ENCODE data around the gene GMPR2. TPM values are rescaled to one million over a fixed set of nuclear protein-coding genes. Genes with fewer than 3 reads are reported as not detected.

The GMPR2 gene
- total RNA-seq, 1 donor from 2014 or later: 55.8 TPM

DNA sequence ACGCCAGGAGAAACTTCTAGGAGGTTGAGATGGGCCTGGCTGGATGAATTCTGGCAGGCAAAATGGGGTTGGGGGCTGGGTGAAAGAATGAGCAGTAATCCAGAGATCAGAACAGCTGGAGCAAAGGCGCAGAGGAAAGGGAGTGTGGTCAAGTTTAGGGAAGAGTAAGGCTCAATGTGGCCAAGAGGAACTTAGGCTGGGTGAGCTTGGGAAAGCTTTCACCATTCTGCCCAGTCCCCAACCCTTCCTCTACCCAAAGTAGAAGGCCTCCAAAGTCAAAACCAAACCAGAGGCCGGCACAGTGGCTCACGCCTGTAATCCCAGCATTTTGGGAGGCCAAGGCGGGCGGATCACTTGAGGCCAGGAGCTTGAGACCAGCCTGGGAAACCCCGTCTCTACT, 48.9 kb downstream of the GMPR2 start:
- Mint-ChIP-seq H3K4me3 (ENCODE audit: unreplicated experiment) (no peak overlapping the region), H3K27ac (ENCODE audit: unreplicated experiment) (no peak overlapping the region), H3K36me3 (ENCODE audit: unreplicated experiment) (no peaks in the 10 kb centered on the region), H3K9me3 (ENCODE audit: unreplicated experiment) (peaks cover 4% of the 10 kb centered on the region), H3K27me3 (ENCODE audit: unreplicated experiment) (peaks cover 3% of the 10 kb centered on the region), H3K4me1 (ENCODE audit: low read depth, unreplicated experiment) (no peaks in the 10 kb centered on the region)
- DNase-seq: no peak
- TF ChIP-seq, protein P1, sequence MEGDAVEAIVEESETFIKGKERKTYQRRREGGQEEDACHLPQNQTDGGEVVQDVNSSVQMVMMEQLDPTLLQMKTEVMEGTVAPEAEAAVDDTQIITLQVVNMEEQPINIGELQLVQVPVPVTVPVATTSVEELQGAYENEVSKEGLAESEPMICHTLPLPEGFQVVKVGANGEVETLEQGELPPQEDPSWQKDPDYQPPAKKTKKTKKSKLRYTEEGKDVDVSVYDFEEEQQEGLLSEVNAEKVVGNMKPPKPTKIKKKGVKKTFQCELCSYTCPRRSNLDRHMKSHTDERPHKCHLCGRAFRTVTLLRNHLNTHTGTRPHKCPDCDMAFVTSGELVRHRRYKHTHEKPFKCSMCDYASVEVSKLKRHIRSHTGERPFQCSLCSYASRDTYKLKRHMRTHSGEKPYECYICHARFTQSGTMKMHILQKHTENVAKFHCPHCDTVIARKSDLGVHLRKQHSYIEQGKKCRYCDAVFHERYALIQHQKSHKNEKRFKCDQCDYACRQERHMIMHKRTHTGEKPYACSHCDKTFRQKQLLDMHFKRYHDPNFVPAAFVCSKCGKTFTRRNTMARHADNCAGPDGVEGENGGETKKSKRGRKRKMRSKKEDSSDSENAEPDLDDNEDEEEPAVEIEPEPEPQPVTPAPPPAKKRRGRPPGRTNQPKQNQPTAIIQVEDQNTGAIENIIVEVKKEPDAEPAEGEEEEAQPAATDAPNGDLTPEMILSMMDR (IDR thresholded peaks at IDR 0.05; ENCODE audit: partially characterized antibody, unreplicated experiment): no peak

DNA sequence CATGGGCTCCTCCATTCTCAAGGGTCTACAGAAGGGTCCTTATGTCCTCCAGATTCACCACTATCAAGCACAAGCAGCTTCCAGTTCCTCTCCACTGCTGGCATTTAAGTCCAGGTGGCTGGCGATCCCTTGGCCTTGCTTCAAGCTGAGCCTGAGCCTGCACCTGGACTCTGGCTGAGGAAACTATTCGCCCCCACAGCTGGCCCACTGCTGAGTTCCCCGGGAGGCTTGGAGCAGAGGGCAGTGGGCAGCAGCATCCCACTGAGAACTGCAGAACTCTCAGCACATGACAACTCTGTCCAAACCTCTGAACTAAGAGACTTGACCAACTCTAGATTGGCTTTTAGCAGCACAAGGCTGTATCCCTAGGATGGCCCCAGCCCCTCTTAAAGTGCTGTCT, 50.0 kb downstream of the GMPR2 start:
- no peak overlapping the region for H3K4me3 Mint-ChIP-seq (ENCODE audit: unreplicated experiment)

GRCh38 chr14:24283796-24284460, 51.2 kb downstream of the GMPR2 start:
- H3K27me3 Mint-ChIP-seq (ENCODE audit: unreplicated experiment): no peaks in the 10 kb centered on the region
- H3K27ac Mint-ChIP-seq (ENCODE audit: unreplicated experiment): no peak overlapping the region
- no peak for DNase-seq
- TF ChIP-seq, protein P1 (IDR thresholded peaks at IDR 0.05; ENCODE audit: partially characterized antibody, unreplicated experiment): no peak
- H3K4me1 Mint-ChIP-seq (ENCODE audit: low read depth, unreplicated experiment): no peaks in the 10 kb centered on the region
- no peaks in the 10 kb centered on the region for H3K36me3 Mint-ChIP-seq (ENCODE audit: unreplicated experiment)
- H3K9me3 Mint-ChIP-seq (ENCODE audit: unreplicated experiment): peaks cover 4% of the 10 kb centered on the region
- no peak overlapping the region for H3K4me3 Mint-ChIP-seq (ENCODE audit: unreplicated experiment)

More for the DNA sequence above, 50.0 kb downstream of the GMPR2 start:
- DNase-seq: no peak
- peaks cover 4% of the 10 kb centered on the region for H3K9me3 Mint-ChIP-seq (ENCODE audit: unreplicated experiment)
- H3K4me1 Mint-ChIP-seq (ENCODE audit: low read depth, unreplicated experiment): no peaks in the 10 kb centered on the region
- TF ChIP-seq, protein P1 (IDR thresholded peaks at IDR 0.05; ENCODE audit: partially characterized antibody, unreplicated experiment): no peak
- H3K27me3 Mint-ChIP-seq (ENCODE audit: unreplicated experiment): peaks cover 3% of the 10 kb centered on the region
- H3K27ac Mint-ChIP-seq (ENCODE audit: unreplicated experiment): no peak overlapping the region
- H3K36me3 Mint-ChIP-seq (ENCODE audit: unreplicated experiment): no peaks in the 10 kb centered on the region

DNA sequence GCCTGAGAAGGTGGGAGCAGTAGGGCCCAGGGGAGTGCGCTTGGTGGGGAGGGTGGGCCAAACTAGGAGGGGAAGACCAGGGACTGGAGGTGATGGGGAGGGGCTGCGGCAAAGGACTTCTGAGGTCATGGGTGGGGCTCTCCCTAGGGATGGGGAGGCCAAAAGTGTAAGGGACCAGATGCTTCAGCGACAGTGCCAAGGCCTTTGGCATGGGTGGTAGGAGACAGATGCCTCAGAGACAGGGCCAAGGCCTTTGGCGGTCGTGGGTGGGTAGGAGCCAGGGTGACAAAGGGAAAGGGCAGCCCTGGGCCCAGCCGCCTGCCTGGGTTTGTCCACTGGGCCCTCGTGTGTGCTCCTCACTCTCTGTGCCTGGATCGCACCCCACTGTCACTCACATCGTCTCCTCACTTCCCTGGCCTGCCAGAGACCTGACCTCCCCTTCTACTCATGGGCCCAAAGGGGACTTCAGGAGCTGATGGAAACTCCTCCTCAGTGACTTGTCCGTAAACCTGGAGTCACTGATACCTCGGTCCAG, 51.8 kb downstream of the GMPR2 start:
- Mint-ChIP-seq H3K4me1 (ENCODE audit: low read depth, unreplicated experiment) (no peaks in the 10 kb centered on the region), H3K27ac (ENCODE audit: unreplicated experiment) (no peak overlapping the region), H3K9me3 (ENCODE audit: unreplicated experiment) (peaks cover 4% of the 10 kb centered on the region), H3K4me3 (ENCODE audit: unreplicated experiment) (no peak overlapping the region), H3K27me3 (ENCODE audit: unreplicated experiment) (no peaks in the 10 kb centered on the region), H3K36me3 (ENCODE audit: unreplicated experiment) (no peaks in the 10 kb centered on the region)
- no peak for DNase-seq
- TF ChIP-seq, protein P1 (IDR thresholded peaks at IDR 0.05; ENCODE audit: partially characterized antibody, unreplicated experiment): no peak

- H3K4me3 Mint-ChIP-seq (ENCODE audit: unreplicated experiment): no peak overlapping the region
- no peaks in the 10 kb centered on the region for H3K27me3 Mint-ChIP-seq (ENCODE audit: unreplicated experiment)
- H3K36me3 Mint-ChIP-seq (ENCODE audit: unreplicated experiment): no peaks in the 10 kb centered on the region
- TF ChIP-seq, protein P1 (IDR thresholded peaks at IDR 0.05; ENCODE audit: partially characterized antibody, unreplicated experiment): no peak
- H3K27ac Mint-ChIP-seq (ENCODE audit: unreplicated experiment): no peak overlapping the region
- no peak for DNase-seq
- H3K9me3 Mint-ChIP-seq (ENCODE audit: unreplicated experiment): peaks cover 3% of the 10 kb centered on the region
- no peaks in the 10 kb centered on the region for H3K4me1 Mint-ChIP-seq (ENCODE audit: low read depth, unreplicated experiment)
Observed at GRCh38 chr14:24285351-24285750, 52.6 kb downstream of the GMPR2 start.
